ENCODE results near the gene TESK2. TPM values are rescaled to one million over a fixed set of nuclear protein-coding genes. Genes with fewer than 3 reads are reported as not detected.
A peak's percentile ranks its signal among the peaks of the same experiment; 100 is the strongest.
"Not testable (repeated sequence)": the region's sequence is repeated elsewhere in the genome, so short reads cannot be mapped to it uniquely, and the experiment has no call there.

TESK2 gene
- 1 to 10 TPM; 1.4 to 4.3 (median 3.7) TPM for total RNA-seq

DNA sequence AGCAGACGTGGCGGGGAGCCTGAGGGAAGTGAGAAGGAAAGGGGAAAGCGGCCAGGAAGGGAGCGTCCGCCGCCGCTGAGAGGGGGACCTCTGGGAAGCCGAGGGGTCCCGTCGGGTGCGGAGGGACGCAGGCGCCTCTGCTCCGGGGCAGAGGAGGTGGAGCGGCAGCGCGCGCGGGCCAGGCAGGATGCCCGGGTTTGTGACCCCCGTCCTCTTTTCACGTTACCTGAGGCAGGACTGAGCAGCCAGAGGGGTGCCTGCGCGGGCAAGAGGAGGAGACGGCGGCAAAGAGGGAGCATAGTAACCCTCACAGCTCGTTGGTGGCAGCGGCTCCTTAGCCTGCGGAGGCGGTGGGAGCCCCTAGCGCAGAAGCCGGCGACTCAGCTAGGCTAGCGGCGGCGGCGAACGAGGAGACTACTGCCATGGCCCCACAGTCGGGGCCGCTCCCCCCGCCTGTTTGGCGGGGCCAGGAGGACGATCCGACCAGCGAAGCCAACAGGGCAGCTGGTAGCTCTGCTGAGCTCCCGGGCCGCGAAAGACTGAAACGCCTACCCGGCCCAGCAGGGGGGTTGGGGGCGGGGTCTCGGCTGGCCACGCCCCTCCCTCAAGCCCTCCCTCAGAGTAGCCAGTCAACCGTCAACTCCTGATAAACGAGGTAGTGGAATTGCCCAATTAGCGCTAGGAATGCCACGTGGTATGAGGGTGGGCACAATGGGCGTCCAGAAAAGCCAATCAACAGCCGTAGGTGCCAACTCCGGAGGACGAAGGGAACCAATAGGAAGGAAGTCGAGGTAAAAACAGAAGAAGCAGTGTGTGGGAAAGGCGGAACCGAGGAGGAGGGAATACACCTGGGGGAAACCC, at the start of gene TESK2:
Gene TESK2, minus strand, starts transcription at position 538 of the 861 bp plus-strand sequence. CDS start 33,378 bp downstream, outside the sequence.
- no peak for TF ChIP-seq CTCF (IDR thresholded peaks at IDR 0.05)
- DNase-seq (ENCODE audit: low spot score) (peak; percentile 92), ATAC-seq (ENCODE audit: low FRiP score) (peak; percentile 98)

- no peak for TF ChIP-seq CTCF (IDR thresholded peaks at IDR 0.05)
- DNase-seq (ENCODE audit: low spot score) (no peak), ATAC-seq (ENCODE audit: low FRiP score) (no peak)
Measured at GRCh38 chr1:45536886-45537285, 45.9 kb upstream of the TESK2 start.

DNA sequence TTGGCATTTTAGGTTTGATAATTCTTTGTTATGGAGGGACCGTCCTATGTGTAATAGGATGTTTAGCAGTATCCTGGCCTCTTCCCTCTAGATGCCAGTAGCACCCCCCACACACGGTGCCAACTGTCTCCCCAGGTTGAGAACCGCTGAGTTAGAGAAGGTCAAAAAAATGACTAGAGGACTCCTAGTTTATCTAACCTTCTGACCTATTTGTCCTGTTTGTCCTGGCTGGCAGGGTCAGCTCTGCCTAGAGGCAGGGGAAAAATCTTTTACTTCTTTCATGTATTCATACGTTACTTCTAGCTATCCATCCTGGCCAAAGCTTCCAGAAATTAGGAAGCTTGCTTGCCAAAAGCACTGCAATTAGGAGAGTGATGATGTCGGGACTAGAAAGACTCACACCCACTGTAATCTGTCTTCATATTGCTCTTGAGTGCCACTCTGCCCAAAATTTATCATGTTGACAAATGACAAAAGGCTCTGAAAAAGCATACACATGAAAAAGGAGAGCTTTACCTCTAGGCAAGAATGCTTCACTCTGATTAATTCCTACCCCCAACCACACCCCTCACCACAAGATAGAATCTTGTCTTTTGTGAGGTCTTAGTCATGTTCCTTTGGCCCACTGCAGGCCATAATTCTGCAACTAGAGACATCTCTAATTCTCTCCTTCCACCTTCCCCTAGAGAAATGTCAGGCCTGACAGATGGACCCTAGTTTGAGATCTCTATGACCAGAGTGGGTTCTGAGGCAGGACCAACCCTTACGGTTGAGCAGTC, 45.2 kb upstream of the TESK2 start:
- TF ChIP-seq CTCF (IDR thresholded peaks at IDR 0.05) = no peak
- no peak for ATAC-seq (ENCODE audit: low FRiP score)
- no peak for DNase-seq (ENCODE audit: low spot score)

GRCh38 chr1:45531873-45532272, 40.9 kb upstream of the TESK2 start:
- no peak for DNase-seq (ENCODE audit: low spot score)
- TF ChIP-seq CTCF (IDR thresholded peaks at IDR 0.05) = no peak
- ATAC-seq (ENCODE audit: low FRiP score) = no peak

- TF ChIP-seq CTCF (IDR thresholded peaks at IDR 0.05) = no peak
- no peak for ATAC-seq (ENCODE audit: low FRiP score)
- no peak for DNase-seq (ENCODE audit: low spot score)
Measured at GRCh38 chr1:45530632-45531135, 39.7 kb upstream of the TESK2 start.

GRCh38 chr1:45526135-45526644, 35.2 kb upstream of the TESK2 start:
- no peak for TF ChIP-seq CTCF (IDR thresholded peaks at IDR 0.05)
- ATAC-seq (ENCODE audit: low FRiP score) = no peak
- DNase-seq (ENCODE audit: low spot score) = no peak

- not testable (repeated sequence) for DNase-seq (ENCODE audit: low spot score); ATAC-seq (ENCODE audit: low FRiP score)
Measured at GRCh38 chr1:45523975-45524374, 33.0 kb upstream of the TESK2 start.

DNA sequence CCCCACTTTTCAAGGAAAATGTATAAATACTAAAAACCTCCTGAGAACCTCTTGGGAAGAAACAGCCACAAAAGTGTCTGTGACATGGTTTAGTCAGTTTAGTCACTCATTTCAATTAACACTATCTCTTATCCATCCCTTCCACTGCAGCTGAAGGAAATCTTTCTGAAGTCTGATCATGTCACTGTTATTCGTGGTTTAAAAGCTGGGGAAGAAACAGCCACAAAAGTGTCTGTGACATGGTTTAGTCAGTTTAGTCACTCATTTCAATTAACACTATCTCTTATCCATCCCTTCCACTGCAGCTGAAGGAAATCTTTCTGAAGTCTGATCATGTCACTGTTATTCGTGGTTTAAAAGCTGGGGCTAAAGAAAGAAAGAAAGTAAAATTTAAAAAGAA, 32.6 kb upstream of the TESK2 start:
- DNase-seq (ENCODE audit: low spot score); ATAC-seq (ENCODE audit: low FRiP score): not testable (repeated sequence)
